Thoracic aorta endothelial cell (primary cell): ENCODE measurements around the gene RNF145. TPM values are rescaled to one million over a fixed set of nuclear protein-coding genes. Genes with fewer than 3 reads are reported as not detected.

Experiments
- small RNA-seq: library from RNA; depleted of rRNA; stranded (forward); fragments of <200 nt; gene quantifications from one replicate; pipeline ENCODE3, GENCODE V24; 2012
- total RNA-seq: library from RNA; depleted of rRNA; stranded (reverse); fragments of >200 nt; gene quantifications from 2 replicates; pipeline ENCODE4 v1.2.3, GENCODE V29; 2012

RNF145 gene, protein sequence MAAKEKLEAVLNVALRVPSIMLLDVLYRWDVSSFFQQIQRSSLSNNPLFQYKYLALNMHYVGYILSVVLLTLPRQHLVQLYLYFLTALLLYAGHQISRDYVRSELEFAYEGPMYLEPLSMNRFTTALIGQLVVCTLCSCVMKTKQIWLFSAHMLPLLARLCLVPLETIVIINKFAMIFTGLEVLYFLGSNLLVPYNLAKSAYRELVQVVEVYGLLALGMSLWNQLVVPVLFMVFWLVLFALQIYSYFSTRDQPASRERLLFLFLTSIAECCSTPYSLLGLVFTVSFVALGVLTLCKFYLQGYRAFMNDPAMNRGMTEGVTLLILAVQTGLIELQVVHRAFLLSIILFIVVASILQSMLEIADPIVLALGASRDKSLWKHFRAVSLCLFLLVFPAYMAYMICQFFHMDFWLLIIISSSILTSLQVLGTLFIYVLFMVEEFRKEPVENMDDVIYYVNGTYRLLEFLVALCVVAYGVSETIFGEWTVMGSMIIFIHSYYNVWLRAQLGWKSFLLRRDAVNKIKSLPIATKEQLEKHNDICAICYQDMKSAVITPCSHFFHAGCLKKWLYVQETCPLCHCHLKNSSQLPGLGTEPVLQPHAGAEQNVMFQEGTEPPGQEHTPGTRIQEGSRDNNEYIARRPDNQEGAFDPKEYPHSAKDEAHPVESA
- total RNA-seq: 45.2 and 53.2 TPM in 2 replicates

GRCh38 chr5:159209438-159210209 is at the start of gene RNF145:
RNF145 (minus strand) TSS chr5:159209553; CDS start chr5:159203617, 5,936 bp downstream.

Small RNA genes within 50 kb of the gene (small RNA-seq; reads per million reads assigned to genes)
- gene RF00263: not detected

Other genes with a start within 250 kb of the RNF145 start
- 0.50 and 0.53 TPM in 2 replicates for gene EBF1, start 109.6 kb downstream of the RNF145 start, total RNA-seq
- gene UBLCP1, start 53.7 kb upstream of the RNF145 start, total RNA-seq: 34.7 and 43.0 TPM in 2 replicates
- not detected in 2 replicates for gene IL12B, start 120.9 kb upstream of the RNF145 start, total RNA-seq